Measurements from ENCODE around the gene GOT1. TPM values are rescaled to one million over a fixed set of nuclear protein-coding genes. Genes with fewer than 3 reads are reported as not detected.

Gene GOT1
- total RNA-seq, 2 experiments from 2014 or later, result 3.5 to 5.7 TPM

- POLR2A ChIA-PET, result interaction anchor here (0.6 kb wide), 1 partner anchor 50 kb away, joined by 3 read pairs; no protein-coding TSS in a partner anchor
- H3K36me3 Mint-ChIP-seq (ENCODE audit: low read depth), result no peaks in the 10 kb centered on the region
- H3K27ac ChIP-seq (ENCODE audit: low read depth in 1 of 2, low read length in 2 of 2), result no peak overlapping the region
- H3K27me3 ChIP-seq (ENCODE audit: control insufficient read depth in 1 of 2, insufficient read depth in 2 of 2, low read length in 2 of 2), result peaks cover 5 to 19% of the 10 kb centered on the region in 2 experiments
- no peaks in the 10 kb centered on the region for H3K4me1 Mint-ChIP-seq (ENCODE audit: low read depth)
- no peak overlapping the region for H3K4me3 Mint-ChIP-seq
- no peaks in the 10 kb centered on the region for H3K9me3 Mint-ChIP-seq
- peaks cover 52% of the 10 kb centered on the region for H3K27me3 Mint-ChIP-seq
- H3K4me1 ChIP-seq (ENCODE audit: insufficient read depth, low read length), result no peaks in the 10 kb centered on the region
- no peaks in the 10 kb centered on the region for H3K9me3 ChIP-seq (ENCODE audit: control insufficient read depth in 1 of 2, insufficient read depth in 1 of 2, low read length in 2 of 2)
- no peak overlapping the region for H3K27ac Mint-ChIP-seq
- ATAC-seq (ENCODE audit: poor library complexity) (no peak), DNase-seq (no peak)
- H3K4me3 ChIP-seq (ENCODE audit: low read length), result no peak overlapping the region
- CTCF ChIA-PET, result interaction anchor here (1.0 kb wide), 1 partner anchor 11 kb away, joined by 4 read pairs; no protein-coding TSS in a partner anchor
- intact Hi-C loops (cut with DNase I, micrococcal nuclease), result no loop called here
- no peak for TF ChIP-seq CTCF (IDR thresholded peaks at IDR 0.05)
- no peaks in the 10 kb centered on the region for H3K36me3 ChIP-seq (ENCODE audit: insufficient read depth, low read length)
These were observed 36.3 kb upstream of the GOT1 start for GRCh38 chr10:99466632-99467223.

GRCh38 chr10:99461230-99461629, 30.8 kb upstream of the GOT1 start:
- Histone ChIP-seq H3K36me3 (ENCODE audit: insufficient read depth, low read length) (no peaks in the 10 kb centered on the region), H3K27ac (ENCODE audit: low read depth in 1 of 2, low read length in 2 of 2) (no peak overlapping the region), H3K4me1 (ENCODE audit: insufficient read depth, low read length) (no peaks in the 10 kb centered on the region), H3K4me3 (ENCODE audit: low read length) (no peak overlapping the region), H3K27me3 (ENCODE audit: control insufficient read depth in 1 of 2, insufficient read depth in 2 of 2, low read length in 2 of 2) (peaks cover 0 to 14% of the 10 kb centered on the region in 2 experiments), H3K9me3 (ENCODE audit: control insufficient read depth in 1 of 2, insufficient read depth in 1 of 2, low read length in 2 of 2) (no peaks in the 10 kb centered on the region)
- TF ChIP-seq CTCF (IDR thresholded peaks at IDR 0.05), result no peak
- Mint-ChIP-seq H3K27me3 (peaks cover 43% of the 10 kb centered on the region), H3K9me3 (no peaks in the 10 kb centered on the region), H3K4me3 (no peak overlapping the region), H3K4me1 (ENCODE audit: low read depth) (no peaks in the 10 kb centered on the region), H3K36me3 (ENCODE audit: low read depth) (no peaks in the 10 kb centered on the region), H3K27ac (no peak overlapping the region)
- ATAC-seq (ENCODE audit: poor library complexity) (no peak), DNase-seq (no peak)
- intact Hi-C loops (cut with DNase I, micrococcal nuclease), result no loop called here
- POLR2A ChIA-PET, result no interaction called here
- CTCF ChIA-PET, result interaction anchor here (1.1 kb wide), 1 partner anchor 21 kb away, joined by 3 read pairs; no protein-coding TSS in a partner anchor

GRCh38 chr10:99460070-99460469, 29.6 kb upstream of the GOT1 start:
- no peaks in the 10 kb centered on the region for H3K9me3 ChIP-seq (ENCODE audit: control insufficient read depth in 1 of 2, insufficient read depth in 1 of 2, low read length in 2 of 2)
- no peak overlapping the region for H3K4me3 ChIP-seq (ENCODE audit: low read length)
- CTCF ChIA-PET, result no interaction called here
- Mint-ChIP-seq H3K36me3 (ENCODE audit: low read depth) (no peaks in the 10 kb centered on the region), H3K4me3 (no peak overlapping the region), H3K4me1 (ENCODE audit: low read depth) (no peaks in the 10 kb centered on the region), H3K27ac (no peak overlapping the region), H3K27me3 (peaks cover 48% of the 10 kb centered on the region), H3K9me3 (no peaks in the 10 kb centered on the region)
- TF ChIP-seq CTCF (IDR thresholded peaks at IDR 0.05), result no peak
- H3K4me1 ChIP-seq (ENCODE audit: insufficient read depth, low read length), result no peaks in the 10 kb centered on the region
- H3K27ac ChIP-seq (ENCODE audit: low read depth in 1 of 2, low read length in 2 of 2), result no peak overlapping the region
- no peaks in the 10 kb centered on the region for H3K36me3 ChIP-seq (ENCODE audit: insufficient read depth, low read length)
- H3K27me3 ChIP-seq (ENCODE audit: control insufficient read depth in 1 of 2, insufficient read depth in 2 of 2, low read length in 2 of 2), result peaks cover 0 to 14% of the 10 kb centered on the region in 2 experiments
- intact Hi-C loops (cut with DNase I, micrococcal nuclease), result no loop called here
- DNase-seq (no peak), ATAC-seq (ENCODE audit: poor library complexity) (no peak)
- POLR2A ChIA-PET, result no interaction called here
